Kidney (tissue), 14 donors: ENCODE measurements around the gene XDH. TPM values are rescaled to one million over a fixed set of nuclear protein-coding genes. Genes with fewer than 3 reads are reported as not detected.

Experiments used
- DNase-seq, 5 donors: peaks; one replicate each; pipeline ENCODE4 v3.0.0-alpha.2; 2013 to 2020
- FAIRE-seq: peaks from 2 replicates; lab custom pipeline; 2012; peaks lifted over from hg19 to GRCh38; lab: Jason Lieb, UNC
- H3K27ac ChIP-seq, 2 donors: one replicate each; pipeline ENCODE4 v1.7.0; 2013; ENCODE audit warnings: low read depth in 2 of 2, low read length in 2 of 2, inconsistent platforms in 1 of 2
- H3K27me3 ChIP-seq: one replicate; pipeline ENCODE4 v1.7.1; 2013; ENCODE audit warnings: low read length, inconsistent platforms; ENCODE audit not compliant: control insufficient read depth, insufficient read depth
- H3K36me3 ChIP-seq, 3 donors: one replicate each; pipeline versions ENCODE4 v1.7.0 to v1.7.1; 2013; ENCODE audit warnings: low read length in 3 of 3, control low read depth in 1 of 3, inconsistent platforms in 1 of 3; ENCODE audit not compliant: insufficient read depth in 3 of 3, control insufficient read depth in 2 of 3
- H3K4me1 ChIP-seq, 3 donors: one replicate each; pipeline versions ENCODE4 v1.7.0 to v1.7.1; 2013; ENCODE audit warnings: low read length in 3 of 3, inconsistent platforms in 1 of 3, low read depth in 1 of 3; ENCODE audit not compliant: control insufficient read depth in 2 of 3, insufficient read depth in 2 of 3
- H3K4me3 ChIP-seq, 3 donors: one replicate each; pipeline versions ENCODE4 v1.7.0 to v1.8.1; 2013; ENCODE audit warnings: low read length in 3 of 3, control low read depth in 1 of 3, inconsistent platforms in 1 of 3
- H3K9ac ChIP-seq, 3 donors: one replicate each; pipeline versions ENCODE4 v1.7.0 to v1.7.1; 2013; ENCODE audit warnings: low read length in 3 of 3, control low read depth in 1 of 3, inconsistent platforms in 1 of 3
- H3K9me3 ChIP-seq, 3 donors: one replicate each; pipeline versions ENCODE4 v1.7.0 to v1.7.1; 2013; ENCODE audit warnings: low read length in 3 of 3, control low read depth in 1 of 3, inconsistent platforms in 1 of 3; ENCODE audit not compliant: control insufficient read depth in 2 of 3, insufficient read depth in 1 of 3
- intact Hi-C: fragments of 100-400 bp; cut with DNase I; formaldehyde crosslinking; loops from one replicate; pipeline ENCODE4 v1.11.1; 2022
- polyA plus RNA-seq: library from polyadenylated mRNA; stranded (reverse); fragments of 350-450 nt; fragmentation: Illumina TruSeq; extraction: RNeasy Lipid Tissue Mini Kit (QIAGEN cat#74804); gene quantifications from one replicate; pipeline ENCODE4 v1.2.3, GENCODE V29; 2014; ENCODE audit warnings: low read depth, low replicate concordance; ENCODE audit not compliant: insufficient read depth
- total RNA-seq: library from RNA; stranded (reverse); fragmentation: NEBNext Ultra II Directional; extraction: Animal tissue kit (Norgen Biotek cat#: 25700); gene quantifications from one replicate; pipeline ENCODE4 v1.2.1, GENCODE V29; 2021
- TF ChIP-seq, protein P1 (sequence below): IDR thresholded peaks from 3 replicates; pipeline ENCODE4 v1.5.1; 2012; ENCODE audit warnings: mild to moderate bottlenecking, moderate library complexity, borderline replicate concordance; ENCODE audit not compliant: insufficient read depth; ENCODE audit errors: extremely low read depth
- donor health status: control.
- donor health status: control.
- donor health status: control.
- donor health status: control.
- donor health status: control.
- donor health status: DM: yes; HTN: yes; CAD: no.
- donor health status: Normal renal cell carcinoma (clear cell type).

Gene XDH
- total and polyA plus RNA-seq, 2 donors from 2014 or later, result 3.1 TPM; not detected in 1

GRCh38 chr2:31334311-31335026 is 80.1 kb downstream of the XDH start:
- peak in 3 of 5 donors; percentile 50 to 78 (median 69) for DNase-seq
- FAIRE-seq, result no peak

GRCh38 chr2:31333527-31334183 is 80.9 kb downstream of the XDH start:
- no peaks in the 10 kb centered on the region for H3K27me3 ChIP-seq
- no peaks in the 10 kb centered on the region for H3K36me3 ChIP-seq
- H3K4me3 ChIP-seq, result no peak overlapping the region
- no peaks in the 10 kb centered on the region for H3K9me3 ChIP-seq
- intact Hi-C loops, result loop anchor here (10.0 kb wide), 1 partner anchor 619 kb away; no protein-coding TSS in a partner anchor
- no peak overlapping the region for H3K9ac ChIP-seq
- TF ChIP-seq, protein P1, sequence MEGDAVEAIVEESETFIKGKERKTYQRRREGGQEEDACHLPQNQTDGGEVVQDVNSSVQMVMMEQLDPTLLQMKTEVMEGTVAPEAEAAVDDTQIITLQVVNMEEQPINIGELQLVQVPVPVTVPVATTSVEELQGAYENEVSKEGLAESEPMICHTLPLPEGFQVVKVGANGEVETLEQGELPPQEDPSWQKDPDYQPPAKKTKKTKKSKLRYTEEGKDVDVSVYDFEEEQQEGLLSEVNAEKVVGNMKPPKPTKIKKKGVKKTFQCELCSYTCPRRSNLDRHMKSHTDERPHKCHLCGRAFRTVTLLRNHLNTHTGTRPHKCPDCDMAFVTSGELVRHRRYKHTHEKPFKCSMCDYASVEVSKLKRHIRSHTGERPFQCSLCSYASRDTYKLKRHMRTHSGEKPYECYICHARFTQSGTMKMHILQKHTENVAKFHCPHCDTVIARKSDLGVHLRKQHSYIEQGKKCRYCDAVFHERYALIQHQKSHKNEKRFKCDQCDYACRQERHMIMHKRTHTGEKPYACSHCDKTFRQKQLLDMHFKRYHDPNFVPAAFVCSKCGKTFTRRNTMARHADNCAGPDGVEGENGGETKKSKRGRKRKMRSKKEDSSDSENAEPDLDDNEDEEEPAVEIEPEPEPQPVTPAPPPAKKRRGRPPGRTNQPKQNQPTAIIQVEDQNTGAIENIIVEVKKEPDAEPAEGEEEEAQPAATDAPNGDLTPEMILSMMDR, result peak; percentile 97
- FAIRE-seq, result no peak
- DNase-seq, result peak; percentile 84 to 91 (median 89)
- no peak overlapping the region for H3K27ac ChIP-seq
- H3K4me1 ChIP-seq, result no peaks in the 10 kb centered on the region

More at GRCh38 chr2:31334311-31335026, 80.1 kb downstream of the XDH start:
- no peaks in the 10 kb centered on the region for H3K4me1 ChIP-seq
- TF ChIP-seq, protein P1, result no peak
- H3K27me3 ChIP-seq, result no peaks in the 10 kb centered on the region
- H3K9ac ChIP-seq, result no peak overlapping the region
- no peaks in the 10 kb centered on the region for H3K36me3 ChIP-seq
- H3K27ac ChIP-seq, result no peak overlapping the region
- intact Hi-C loops, result loop anchor here (10.0 kb wide), 1 partner anchor 620 kb away; no protein-coding TSS in a partner anchor
- H3K4me3 ChIP-seq, result no peak overlapping the region
- no peaks in the 10 kb centered on the region for H3K9me3 ChIP-seq

DNA sequence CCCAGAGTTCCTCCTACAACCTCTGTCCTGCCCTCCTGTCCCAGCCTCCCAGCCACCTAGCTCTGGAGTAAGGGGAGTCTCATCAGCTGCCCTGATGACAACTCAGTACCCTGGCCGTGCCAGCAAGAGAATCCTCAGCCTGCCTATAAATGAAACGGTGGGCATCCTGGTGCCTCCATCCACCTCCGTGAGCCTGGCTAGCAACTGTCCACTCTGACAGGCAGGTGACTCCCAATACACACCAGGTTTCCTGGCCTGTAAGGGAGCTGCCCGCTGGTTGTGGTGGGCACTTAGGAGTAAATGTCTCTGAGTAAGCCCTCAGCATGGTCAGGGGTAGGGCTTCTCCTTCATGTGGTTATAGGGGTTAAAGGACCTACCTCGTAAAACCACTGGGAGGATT is 81.5 kb downstream of the XDH start:
- Histone ChIP-seq H3K9ac (no peak overlapping the region), H3K36me3 (no peaks in the 10 kb centered on the region), H3K9me3 (no peaks in the 10 kb centered on the region), H3K27ac (no peak overlapping the region), H3K4me3 (no peak overlapping the region), H3K4me1 (no peaks in the 10 kb centered on the region), H3K27me3 (no peaks in the 10 kb centered on the region)
- intact Hi-C loops, result loop anchor here (10.0 kb wide), 1 partner anchor 618 kb away; no protein-coding TSS in a partner anchor
- no peak for FAIRE-seq
- TF ChIP-seq, protein P1, result no peak
- DNase-seq, result no peak
